Ishikawa (cell line): ENCODE results near the gene TBC1D22A.
A peak's percentile ranks its signal among the peaks of the same experiment; 100 is the strongest.

Source experiments
- CEBPB ChIP-seq: IDR thresholded peaks from 2 replicates; pipeline ENCODE4 v1.6.1; 2012
- CREB1 ChIP-seq: IDR thresholded peaks from 2 replicates; pipeline ENCODE4 v1.6.1; 2012; ENCODE audit warnings: low read depth
- EGR1 ChIP-seq: IDR thresholded peaks from 2 replicates; pipeline ENCODE4 v1.6.1; 2012
- EP300 ChIP-seq: IDR thresholded peaks from 2 replicates; pipeline ENCODE4 v1.6.1; 2012; ENCODE audit warnings: borderline replicate concordance
- FOXM1 ChIP-seq: IDR thresholded peaks from 2 replicates; pipeline ENCODE4 v1.6.1; 2012; ENCODE audit warnings: low read depth, borderline replicate concordance
- MAX ChIP-seq: IDR thresholded peaks from 2 replicates; pipeline ENCODE4 v1.6.1; 2012
- NFIC ChIP-seq: IDR thresholded peaks from 2 replicates; pipeline ENCODE4 v1.6.1; 2012
- RAD21 ChIP-seq: IDR thresholded peaks from 2 replicates; pipeline ENCODE4 v1.6.1; 2012; ENCODE audit warnings: low read depth
- REST ChIP-seq: IDR thresholded peaks from 2 replicates; pipeline ENCODE4 v1.6.1; 2012; ENCODE audit warnings: low read depth, mild to moderate bottlenecking
- TAF1 ChIP-seq: IDR thresholded peaks from 2 replicates; pipeline ENCODE4 v1.6.1; 2012; ENCODE audit warnings: low read depth, mild to moderate bottlenecking
- TCF12 ChIP-seq: IDR thresholded peaks from 2 replicates; pipeline ENCODE4 v1.6.1; 2012; ENCODE audit warnings: low read depth
- TEAD4 ChIP-seq: IDR thresholded peaks from 2 replicates; pipeline ENCODE4 v1.6.1; 2012
- USF1 ChIP-seq: IDR thresholded peaks from 2 replicates; pipeline ENCODE4 v1.6.1; 2012
- YY1 ChIP-seq: IDR thresholded peaks from 2 replicates; pipeline ENCODE4 v1.6.1; 2012; ENCODE audit warnings: low read depth
- ZBTB7A ChIP-seq: IDR thresholded peaks from 2 replicates; pipeline ENCODE4 v1.6.1; 2012; ENCODE audit warnings: low read depth

The TBC1D22A gene

GRCh38 chr22:46731246-46732040 is 31.0 kb upstream of the TBC1D22A start:
- no peak; the same call in 1 of the 2 replicates for TF ChIP-seq YY1
- peak; percentile 98 for TF ChIP-seq MAX
- TF ChIP-seq TEAD4: peak; percentile 91
- peak; percentile 81 for TF ChIP-seq TCF12
- TF ChIP-seq EGR1: peak; percentile 29
- TF ChIP-seq NFIC: peak; percentile 83
- peak; percentile 55; the same call in 1 of the 2 replicates for TF ChIP-seq EP300
- peak; percentile 83 for TF ChIP-seq USF1
- no peak for TF ChIP-seq CEBPB
- TF ChIP-seq TAF1: no peak
- TF ChIP-seq ZBTB7A: 0 out of 2 replicates have a peak, but pooled peaks have one; percentile 20
- TF ChIP-seq RAD21: no peak; the same call in 1 of the 2 replicates
- no peak for TF ChIP-seq REST
- no peak for TF ChIP-seq FOXM1
- no peak for TF ChIP-seq CREB1

GRCh38 chr22:46732041-46732379 is 30.4 kb upstream of the TBC1D22A start:
- TF ChIP-seq ZBTB7A: no peak

GRCh38 chr22:46732513-46732912 is 29.9 kb upstream of the TBC1D22A start:
- no peak for TF ChIP-seq EGR1
- TF ChIP-seq RAD21: no peak
- no peak for TF ChIP-seq ZBTB7A
- no peak for TF ChIP-seq USF1
- no peak for TF ChIP-seq TCF12
- no peak for TF ChIP-seq CEBPB
- no peak for TF ChIP-seq REST
- TF ChIP-seq TAF1: no peak
- no peak for TF ChIP-seq FOXM1
- TF ChIP-seq NFIC: no peak
- no peak for TF ChIP-seq YY1
- TF ChIP-seq MAX: no peak
- no peak for TF ChIP-seq EP300
- TF ChIP-seq CREB1: no peak
- TF ChIP-seq TEAD4: no peak

GRCh38 chr22:46734830-46735453 is 27.5 kb upstream of the TBC1D22A start:
- TF ChIP-seq YY1 (no peak), MAX (peak; percentile 21; the same call in 1 of the 2 replicates)

GRCh38 chr22:46735747-46736608 is 26.5 kb upstream of the TBC1D22A start:
- TF ChIP-seq NFIC (no peak), USF1 (no peak), TCF12 (no peak)
